ENCODE data around the gene FBXO24.
"Not testable (repeated sequence)": the region's sequence is repeated elsewhere in the genome, so short reads cannot be mapped to it uniquely, and the experiment has no call there.

- TF ChIP-seq, protein P1, sequence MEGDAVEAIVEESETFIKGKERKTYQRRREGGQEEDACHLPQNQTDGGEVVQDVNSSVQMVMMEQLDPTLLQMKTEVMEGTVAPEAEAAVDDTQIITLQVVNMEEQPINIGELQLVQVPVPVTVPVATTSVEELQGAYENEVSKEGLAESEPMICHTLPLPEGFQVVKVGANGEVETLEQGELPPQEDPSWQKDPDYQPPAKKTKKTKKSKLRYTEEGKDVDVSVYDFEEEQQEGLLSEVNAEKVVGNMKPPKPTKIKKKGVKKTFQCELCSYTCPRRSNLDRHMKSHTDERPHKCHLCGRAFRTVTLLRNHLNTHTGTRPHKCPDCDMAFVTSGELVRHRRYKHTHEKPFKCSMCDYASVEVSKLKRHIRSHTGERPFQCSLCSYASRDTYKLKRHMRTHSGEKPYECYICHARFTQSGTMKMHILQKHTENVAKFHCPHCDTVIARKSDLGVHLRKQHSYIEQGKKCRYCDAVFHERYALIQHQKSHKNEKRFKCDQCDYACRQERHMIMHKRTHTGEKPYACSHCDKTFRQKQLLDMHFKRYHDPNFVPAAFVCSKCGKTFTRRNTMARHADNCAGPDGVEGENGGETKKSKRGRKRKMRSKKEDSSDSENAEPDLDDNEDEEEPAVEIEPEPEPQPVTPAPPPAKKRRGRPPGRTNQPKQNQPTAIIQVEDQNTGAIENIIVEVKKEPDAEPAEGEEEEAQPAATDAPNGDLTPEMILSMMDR (IDR thresholded peaks at IDR 0.05), result not testable (repeated sequence)
- not testable (repeated sequence) for TF ChIP-seq POLR2A (IDR thresholded peaks at IDR 0.05)
Measured at GRCh38 chr7:100548446-100548845, 37.7 kb upstream of the FBXO24 start.

Data from body of pancreas (tissue), 4 donors.